Prostate gland (tissue), 2 donors: ENCODE measurements around the gene PCDHGA4. TPM values are rescaled to one million over a fixed set of nuclear protein-coding genes. Genes with fewer than 3 reads are reported as not detected.
"Not testable (repeated sequence)": the region's sequence is repeated elsewhere in the genome, so short reads cannot be mapped to it uniquely, and the experiment has no call there.

Experiments
- DNase-seq: peaks from one replicate; pipeline ENCODE4 v3.0.0-alpha.2; 2019; ENCODE audit warnings: low spot score
- H3K27ac ChIP-seq, 2 donors: fragments of 200-600 bp; sonication (generic); 2 replicates each; pipeline ENCODE4 v1.5.1; 2017 to 2019
- H3K27me3 ChIP-seq: fragments of 200-600 bp; sonication (generic); replicated peaks from 2 replicates; pipeline ENCODE4 v1.5.1; 2019; ENCODE audit not compliant: insufficient read depth
- H3K36me3 ChIP-seq, 2 donors: fragments of 200-600 bp; sonication (generic); 1 replicate in 1 of 2; 2 replicates in 1 of 2; pipeline versions ENCODE4 v1.5.1 to v1.8.1; 2017 to 2019
- H3K4me1 ChIP-seq: fragments of 200-600 bp; sonication (generic); replicated peaks from 2 replicates; pipeline ENCODE4 v1.5.1; 2019
- H3K4me3 ChIP-seq, 2 donors: fragments of 200-600 bp; sonication (generic); 2 replicates each; pipeline ENCODE4 v1.5.1; 2017 to 2019
- H3K9me3 ChIP-seq: fragments of 200-600 bp; sonication (generic); 2 replicates; pipeline ENCODE4 v1.5.1; 2017
- CTCF ChIP-seq, 4 experiments: fragments of 200-600 bp in 2 of 4; fragments of 450-650 bp in 2 of 4; sonication (generic) in 2 of 4; IDR thresholded peaks; 1 replicate in 3 of 4; 2 replicates in 1 of 4; pipeline ENCODE4 v1.5.1; 2016 to 2019; ENCODE audit warnings: antibody characterized with exemption in 4 of 4, mild to moderate bottlenecking in 2 of 4, moderate library complexity in 2 of 4
- POLR2A ChIP-seq: fragments of 450-650 bp; IDR thresholded peaks from one replicate; pipeline ENCODE4 v1.6.1; 2016; ENCODE audit warnings: antibody characterized with exemption, mild to moderate bottlenecking
- POLR2AphosphoS5 ChIP-seq: sonication (generic); formaldehyde crosslinking; IDR thresholded peaks from one replicate; pipeline ENCODE4 v1.6.1; 2017; ENCODE audit warnings: antibody characterized with exemption
- WGBS: methylation state at CpG from one replicate; pipeline ENCODE4 v1.1.5; 2018; 5-methylcytosine and 5-hydroxymethylcytosine counted together
- intact Hi-C: fragments of 100-400 bp; cut with DNase I; formaldehyde crosslinking; loops from one replicate; pipeline ENCODE4 v1.14.2; 2022
- total RNA-seq, 2 donors: library from RNA; depleted of rRNA; stranded (reverse); fragments of >200 nt; gene quantifications; one replicate each; pipeline ENCODE4 v1.1.0, GENCODE V29; 2016

The PCDHGA4 gene
- total RNA-seq, 2 donors from 2014 or later: 2.5 to 10.5 TPM

DNA sequence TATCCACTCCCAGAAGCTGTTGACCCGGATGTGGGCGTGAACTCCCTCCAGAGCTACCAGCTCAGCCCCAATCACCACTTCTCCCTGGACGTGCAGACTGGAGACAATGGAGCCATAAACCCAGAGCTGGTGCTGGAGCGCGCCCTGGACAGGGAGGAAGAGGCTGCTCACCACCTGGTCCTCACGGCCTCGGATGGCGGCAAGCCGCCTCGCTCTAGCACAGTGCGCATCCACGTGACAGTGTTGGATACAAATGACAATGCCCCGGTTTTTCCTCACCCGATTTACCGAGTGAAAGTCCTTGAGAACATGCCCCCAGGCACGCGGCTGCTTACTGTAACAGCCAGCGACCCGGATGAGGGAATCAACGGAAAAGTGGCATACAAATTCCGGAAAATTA is 38.4 kb downstream of the PCDHGA4 start:
- no peaks in the 10 kb centered on the region for H3K36me3 ChIP-seq
- H3K27ac ChIP-seq: no peak overlapping the region
- H3K9me3 ChIP-seq: no peaks in the 10 kb centered on the region
- no peaks in the 10 kb centered on the region for H3K4me1 ChIP-seq
- no peak overlapping the region for H3K4me3 ChIP-seq
- no peak for DNase-seq
- WGBS: 35% methylated on average over 21 of the region's 21 CpGs
- H3K27me3 ChIP-seq: peaks cover 6% of the 10 kb centered on the region
- TF ChIP-seq POLR2A: no peak
- TF ChIP-seq CTCF (IDR thresholded peaks at IDR 0.05): no peak
- TF ChIP-seq POLR2AphosphoS5: no peak
- intact Hi-C loops: no loop called here

DNA sequence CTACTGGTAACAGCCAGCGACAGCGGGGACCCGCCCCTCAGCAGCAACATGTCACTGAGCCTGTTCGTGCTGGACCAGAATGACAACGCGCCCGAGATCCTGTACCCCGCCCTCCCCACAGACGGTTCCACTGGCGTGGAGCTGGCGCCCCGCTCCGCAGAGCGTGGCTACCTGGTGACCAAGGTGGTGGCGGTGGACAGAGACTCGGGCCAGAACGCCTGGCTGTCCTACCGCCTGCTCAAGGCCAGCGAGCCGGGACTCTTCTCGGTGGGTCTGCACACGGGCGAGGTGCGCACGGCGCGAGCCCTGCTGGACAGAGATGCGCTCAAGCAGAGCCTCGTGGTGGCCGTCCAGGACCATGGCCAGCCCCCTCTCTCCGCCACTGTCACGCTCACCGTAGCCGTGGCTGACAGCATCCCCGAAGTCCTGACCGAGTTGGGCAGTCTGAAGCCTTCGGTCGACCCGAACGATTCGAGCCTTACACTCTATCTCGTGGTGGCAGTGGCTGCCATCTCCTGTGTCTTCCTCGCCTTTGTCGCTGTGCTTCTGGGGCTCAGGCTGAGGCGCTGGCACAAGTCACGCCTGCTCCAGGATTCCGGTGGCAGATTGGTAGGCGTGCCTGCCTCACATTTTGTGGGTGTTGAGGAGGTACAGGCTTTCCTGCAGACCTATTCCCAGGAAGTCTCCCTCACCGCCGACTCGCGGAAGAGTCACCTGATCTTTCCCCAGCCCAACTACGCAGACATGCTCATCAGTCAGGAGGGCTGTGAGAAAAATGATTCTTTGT is 39.8 kb downstream of the PCDHGA4 start:
- H3K4me3 ChIP-seq, H3K27me3 ChIP-seq, H3K4me1 ChIP-seq, DNase-seq, H3K27ac ChIP-seq, H3K9me3 ChIP-seq, intact Hi-C loops, H3K36me3 ChIP-seq: not testable (repeated sequence)
- WGBS: 29% methylated on average over 40 of the region's 53 CpGs

DNA sequence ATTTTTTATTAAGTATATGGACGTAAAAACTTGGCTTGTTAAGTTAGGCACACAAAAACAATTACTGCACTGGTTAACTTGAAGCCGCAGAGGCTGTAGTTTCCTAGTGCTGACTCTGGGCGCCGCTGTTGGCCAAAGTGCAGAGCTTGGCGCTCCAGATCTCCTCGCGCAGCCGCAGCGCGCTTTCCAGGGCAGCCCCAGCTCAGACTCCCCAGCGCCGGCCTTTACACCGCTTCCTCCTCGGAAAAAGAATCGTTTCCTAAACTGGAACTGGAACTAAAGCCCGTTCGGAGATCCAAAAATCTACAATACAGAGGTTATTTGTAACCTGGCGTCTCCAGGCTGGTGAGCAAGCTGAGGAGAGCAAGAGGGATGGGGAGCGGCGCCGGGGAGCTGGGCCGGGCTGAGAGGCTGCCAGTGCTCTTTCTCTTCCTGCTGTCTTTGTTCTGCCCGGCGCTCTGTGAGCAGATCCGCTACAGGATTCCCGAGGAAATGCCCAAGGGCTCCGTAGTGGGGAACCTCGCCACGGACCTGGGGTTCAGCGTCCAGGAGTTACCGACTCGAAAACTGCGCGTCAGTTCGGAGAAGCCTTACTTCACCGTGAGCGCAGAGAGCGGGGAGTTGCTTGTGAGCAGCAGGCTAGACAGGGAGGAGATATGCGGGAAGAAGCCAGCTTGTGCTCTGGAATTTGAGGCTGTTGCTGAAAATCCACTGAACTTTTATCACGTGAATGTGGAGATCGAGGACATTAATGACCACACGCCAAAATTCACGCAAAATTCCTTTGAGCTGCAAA is 43.1 kb downstream of the PCDHGA4 start, which contains the start of gene PCDHGB5:
PCDHGB5 (plus strand) TSS at position 192 of the 796 bp plus-strand sequence; CDS start at position 373, 181 bp downstream.
- H3K36me3 ChIP-seq, H3K27me3 ChIP-seq, H3K9me3 ChIP-seq, DNase-seq, H3K27ac ChIP-seq, H3K4me1 ChIP-seq, intact Hi-C loops: not testable (repeated sequence)
- H3K4me3 ChIP-seq: peak within 1 kb of the TSS in 1 of 2 donors; percentile 28
- peak in 3 of 4 experiments; percentile 40 to 54 (median 48) for TF ChIP-seq CTCF (IDR thresholded peaks at IDR 0.05)
- 6% methylated on average over 25 of the region's 43 CpGs for WGBS

DNA sequence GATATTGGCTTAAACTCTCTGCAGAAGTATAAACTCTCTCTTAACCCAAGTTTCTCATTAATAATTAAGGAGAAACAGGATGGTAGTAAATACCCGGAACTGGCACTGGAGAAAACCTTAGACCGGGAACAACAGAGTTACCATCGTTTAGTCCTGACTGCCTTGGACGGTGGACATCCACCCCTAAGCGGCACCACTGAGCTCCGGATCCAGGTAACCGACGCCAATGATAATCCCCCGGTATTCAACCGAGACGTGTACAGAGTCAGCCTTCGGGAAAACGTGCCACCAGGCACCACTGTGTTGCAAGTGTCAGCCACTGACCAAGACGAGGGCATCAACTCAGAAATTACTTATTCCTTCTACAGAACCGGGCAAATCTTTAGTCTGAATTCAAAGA is 43.8 kb downstream of the PCDHGA4 start:
- DNase-seq: no peak
- H3K4me1 ChIP-seq: no peaks in the 10 kb centered on the region
- TF ChIP-seq POLR2A (no peak), POLR2AphosphoS5 (no peak), CTCF (IDR thresholded peaks at IDR 0.05) (no peak)
- H3K27me3 ChIP-seq: peaks cover 2% of the 10 kb centered on the region
- H3K4me3 ChIP-seq: no peak overlapping the region
- 22% methylated on average over 15 of the region's 15 CpGs for WGBS
- no peaks in the 10 kb centered on the region for H3K36me3 ChIP-seq
- intact Hi-C loops: no loop called here
- no peak overlapping the region for H3K27ac ChIP-seq
- peaks cover 10% of the 10 kb centered on the region for H3K9me3 ChIP-seq

DNA sequence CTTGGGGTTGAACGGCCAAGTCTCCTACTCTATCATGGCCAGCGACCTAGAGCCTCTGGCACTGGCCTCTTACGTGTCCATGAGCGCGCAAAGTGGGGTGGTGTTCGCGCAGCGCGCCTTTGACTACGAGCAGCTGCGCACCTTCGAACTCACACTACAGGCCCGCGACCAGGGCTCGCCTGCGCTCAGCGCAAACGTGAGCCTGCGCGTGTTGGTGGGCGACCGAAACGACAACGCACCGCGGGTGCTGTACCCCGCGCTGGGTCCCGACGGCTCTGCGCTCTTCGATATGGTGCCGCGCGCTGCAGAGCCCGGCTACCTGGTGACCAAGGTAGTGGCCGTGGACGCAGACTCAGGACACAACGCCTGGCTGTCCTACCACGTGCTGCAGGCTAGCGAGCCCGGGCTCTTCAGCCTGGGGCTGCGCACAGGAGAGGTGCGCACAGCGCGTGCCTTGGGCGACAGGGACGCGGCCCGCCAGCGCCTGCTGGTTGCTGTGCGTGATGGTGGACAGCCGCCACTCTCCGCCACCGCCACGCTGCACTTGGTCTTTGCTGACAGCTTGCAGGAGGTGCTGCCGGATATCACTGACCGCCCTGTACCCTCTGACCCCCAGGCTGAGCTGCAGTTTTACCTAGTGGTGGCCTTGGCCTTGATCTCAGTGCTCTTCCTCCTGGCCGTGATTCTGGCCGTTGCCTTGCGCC is 44.9 kb downstream of the PCDHGA4 start:
- peaks cover under 1% of the 10 kb centered on the region for H3K27me3 ChIP-seq
- H3K4me1 ChIP-seq: no peaks in the 10 kb centered on the region
- H3K27ac ChIP-seq: no peak overlapping the region
- DNase-seq: no peak
- no peak overlapping the region for H3K4me3 ChIP-seq
- intact Hi-C loops: no loop called here
- TF ChIP-seq POLR2A (no peak), CTCF (IDR thresholded peaks at IDR 0.05) (no peak), POLR2AphosphoS5 (no peak)
- H3K9me3 ChIP-seq: peaks cover 10% of the 10 kb centered on the region
- no peaks in the 10 kb centered on the region for H3K36me3 ChIP-seq
- WGBS: 20% methylated on average over 56 of the region's 61 CpGs
